DMS 273 (cell line): ENCODE data around the gene DCAF8.

Experiments used
- DNase-seq: peaks from one replicate; lab custom pipeline; 2025; ENCODE audit not compliant: unreplicated experiment; lab: John Stamatoyannopoulos, UW

The DCAF8 gene

GRCh38 chr1:160206036-160206389, 56.3 kb downstream of the DCAF8 start:
- peak; percentile 59 for DNase-seq

DNA sequence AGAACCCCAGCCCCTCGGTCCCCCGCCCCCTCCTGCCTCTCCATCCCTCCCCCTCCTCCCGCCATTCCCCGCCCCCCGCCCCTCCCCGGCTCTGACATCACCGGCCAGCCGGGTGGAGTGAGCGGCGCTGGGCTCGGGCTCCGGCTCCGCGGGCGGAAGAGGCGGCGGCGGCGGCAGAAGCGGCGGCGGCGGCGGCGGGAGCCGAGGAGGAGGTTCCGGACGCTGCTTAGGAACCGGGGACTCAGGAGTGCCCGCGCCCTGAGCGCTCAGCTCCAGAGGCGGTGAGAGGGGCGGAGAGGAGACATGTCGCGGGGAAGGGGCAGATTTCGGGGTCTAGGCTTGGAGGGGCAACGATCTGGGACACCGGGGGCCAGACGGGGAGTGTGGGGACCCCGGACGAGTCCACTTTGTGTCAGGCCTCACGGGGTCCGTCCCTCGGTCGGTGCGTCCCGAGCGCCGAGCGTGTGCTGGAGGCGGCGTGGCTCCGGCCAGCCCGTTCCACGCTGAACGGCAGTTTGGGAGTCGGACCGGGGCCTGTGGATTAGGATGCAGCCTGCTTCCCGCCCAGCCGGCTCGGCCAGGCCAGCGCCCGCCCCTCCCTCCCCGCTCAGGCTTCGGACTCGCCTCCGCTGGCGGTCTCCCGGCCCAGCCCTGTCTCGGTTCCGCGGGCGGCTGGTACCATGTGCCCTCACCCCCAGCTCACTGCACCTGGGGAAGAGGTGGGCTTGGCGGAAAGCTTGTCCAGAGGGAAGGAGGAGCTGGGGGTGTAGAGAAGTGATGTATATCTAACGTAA, 56.9 kb downstream of the DCAF8 start, which contains the start of gene PEA15:
Gene PEA15, plus strand, starts transcription at position 143 of the 794 bp plus-strand sequence. CDS start 6,161 bp downstream, outside the sequence.
- peak; percentile 85 for DNase-seq

DNA sequence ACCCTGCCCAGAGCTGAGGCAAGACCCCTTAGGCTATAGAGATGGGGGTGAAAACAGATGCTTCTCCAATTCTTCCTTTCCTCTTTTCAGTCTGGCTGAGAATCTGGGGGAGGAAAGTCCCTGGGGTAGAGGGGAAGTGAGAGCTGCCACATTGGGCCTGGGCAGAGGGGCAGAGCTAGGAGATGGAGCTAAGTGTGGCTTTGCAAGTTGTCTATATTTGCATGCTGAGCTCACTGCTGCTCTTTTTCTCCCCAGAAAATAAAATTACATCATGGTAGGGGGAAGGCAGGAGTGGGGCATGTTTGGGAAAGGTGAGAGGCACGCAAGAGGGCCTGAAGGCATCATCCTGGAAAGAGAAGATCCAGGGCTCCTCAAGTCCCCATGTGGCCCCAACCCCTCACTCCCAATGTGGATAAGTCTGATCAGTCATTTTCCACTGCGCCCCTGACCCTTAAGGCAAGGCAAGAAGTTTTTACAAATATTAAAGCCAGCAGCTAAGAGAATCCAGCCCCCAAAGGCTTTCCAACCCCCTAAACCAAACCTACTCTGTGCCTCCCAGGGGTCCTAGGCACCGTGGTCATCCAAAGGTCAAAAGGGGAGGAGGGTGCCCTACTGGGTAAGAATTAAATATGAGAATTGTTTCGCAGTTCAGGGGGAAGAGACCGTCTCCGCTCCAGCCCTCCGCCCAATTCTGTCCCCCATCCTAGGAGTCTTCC, 57.7 kb downstream of the DCAF8 start:
- peak; percentile 45 for DNase-seq

- no peak for DNase-seq
Measured at GRCh38 chr1:160200786-160201185, 61.6 kb downstream of the DCAF8 start.

- peak; percentile 85 for DNase-seq
Measured at GRCh38 chr1:160197231-160197630, 65.1 kb downstream of the DCAF8 start.

DNA sequence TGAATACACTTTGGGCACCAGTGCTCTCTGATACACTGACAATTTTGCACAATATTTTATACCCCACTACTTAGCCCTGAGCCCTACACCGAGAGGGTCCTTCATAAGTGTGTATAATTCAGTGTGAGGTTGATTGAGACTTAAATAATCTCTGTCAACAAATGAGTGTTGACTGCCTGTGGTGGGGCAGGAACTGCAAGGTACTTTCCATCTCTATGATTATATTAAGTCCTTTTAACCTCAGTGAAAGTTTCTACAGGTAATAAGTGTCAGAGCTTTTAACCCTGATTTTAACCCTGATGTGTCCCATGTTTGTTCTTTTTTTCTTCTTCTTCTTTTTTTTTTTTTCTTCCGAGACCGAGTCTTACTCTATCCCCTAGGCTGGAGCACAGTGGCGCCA, 66.2 kb downstream of the DCAF8 start:
- no peak for DNase-seq

DNA sequence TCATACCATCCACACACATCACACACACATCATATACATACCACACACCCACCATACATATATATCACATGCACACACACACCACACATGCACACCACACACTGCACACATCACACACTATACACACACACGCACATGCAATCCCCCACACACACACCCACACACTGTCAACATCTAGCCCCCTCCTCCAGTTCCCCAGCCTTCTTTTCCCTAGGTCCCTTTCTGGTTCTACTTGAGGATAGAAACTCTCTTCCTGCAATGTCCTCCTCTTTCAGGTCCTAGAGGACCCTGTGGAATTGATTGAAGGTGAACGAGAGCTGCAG, 67.7 kb downstream of the DCAF8 start:
- no peak for DNase-seq

GRCh38 chr1:160193832-160194736, 68.3 kb downstream of the DCAF8 start:
- DNase-seq = no peak

DNA sequence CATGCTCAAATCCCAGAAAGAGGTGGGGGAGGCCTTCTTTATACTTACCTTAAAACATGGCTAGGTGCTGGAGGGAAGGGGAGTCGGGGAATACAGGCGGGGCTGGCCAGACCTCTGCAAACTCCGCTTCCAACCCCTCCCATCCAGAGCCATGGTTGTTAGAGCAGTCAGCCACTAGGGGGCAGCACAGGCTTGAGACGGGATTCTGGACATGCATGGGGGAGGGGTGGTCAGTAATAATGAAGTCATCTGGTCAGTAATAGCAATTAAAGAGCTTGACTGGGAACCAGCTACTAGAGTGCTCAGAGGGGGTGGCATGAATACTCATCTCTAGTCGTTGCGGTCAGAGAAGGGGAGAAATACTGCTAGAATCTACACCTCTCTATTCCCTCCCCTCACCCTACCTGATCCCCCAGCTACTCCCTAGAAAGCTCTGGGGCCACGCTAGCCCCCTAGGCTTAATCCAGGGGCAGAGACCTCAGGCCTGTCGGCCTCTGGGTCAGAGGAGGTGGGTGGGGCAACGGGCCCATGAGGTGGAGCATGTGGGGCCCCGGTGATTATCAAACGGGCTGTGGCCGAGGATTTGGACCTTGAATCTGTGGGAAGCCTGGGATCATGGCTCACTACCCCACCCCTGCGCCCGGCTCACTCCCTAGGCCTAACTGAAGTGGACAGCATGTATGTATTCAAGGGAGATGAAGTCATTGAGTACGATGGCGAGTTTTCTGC, 69.1 kb downstream of the DCAF8 start:
- DNase-seq = peak; percentile 94

GRCh38 chr1:160192234-160192633, 70.1 kb downstream of the DCAF8 start:
- DNase-seq = no peak

- no peak for DNase-seq
Measured at GRCh38 chr1:160191756-160192155, 70.6 kb downstream of the DCAF8 start.

DNA sequence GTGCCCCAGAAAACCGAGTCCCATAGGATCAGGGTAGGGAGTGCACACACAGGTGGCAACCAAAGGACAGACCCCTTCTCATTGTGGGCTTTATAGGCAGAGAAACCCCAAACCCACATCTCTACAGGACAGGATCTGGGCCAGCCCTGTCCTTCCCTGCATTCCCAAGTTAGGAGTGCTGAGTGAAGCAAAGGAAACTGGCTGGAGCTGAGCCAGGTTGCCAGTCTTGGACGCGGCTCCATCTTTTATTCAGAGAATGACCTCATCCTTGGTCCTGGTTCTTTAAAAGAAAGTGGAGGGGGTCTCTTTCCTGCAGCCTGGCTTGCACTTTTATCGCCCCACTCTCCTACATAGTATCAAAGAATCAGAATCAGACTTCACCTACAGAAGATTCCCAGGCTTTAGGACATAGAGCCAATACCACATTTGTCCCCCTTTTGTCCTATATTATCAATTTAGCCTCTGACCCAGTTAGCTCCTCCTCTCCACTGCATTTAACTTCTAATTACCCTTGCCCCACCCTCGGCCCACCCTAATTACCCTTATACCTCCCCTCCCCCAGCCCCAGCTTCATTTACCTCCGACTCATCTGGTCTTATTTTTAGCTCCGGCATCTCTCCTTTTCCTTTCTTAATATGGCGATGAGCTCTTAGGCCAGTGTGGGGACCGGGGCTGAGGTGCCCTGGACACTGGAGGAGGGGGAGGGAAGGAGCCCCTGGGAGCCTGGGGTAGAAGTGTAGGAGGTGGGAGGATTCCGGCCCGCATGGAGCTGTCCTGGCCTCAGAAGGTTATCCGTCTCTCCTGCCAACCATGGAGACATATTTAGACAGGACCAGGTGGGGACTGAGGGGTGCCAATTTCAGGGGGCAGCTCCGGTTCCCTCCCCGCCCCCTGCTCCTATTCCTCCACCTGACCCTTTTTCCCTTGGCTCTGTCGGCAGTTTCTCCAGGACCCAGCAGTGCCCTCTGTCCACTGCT, 72.4 kb downstream of the DCAF8 start, which contains the start of gene CASQ1:
Gene CASQ1, plus strand, starts transcription at position 927 of the 977 bp plus-strand sequence. CDS start 177 bp downstream, outside the sequence.
- peak; percentile 72 for DNase-seq

- no peak for DNase-seq
Measured at GRCh38 chr1:160188341-160188740, 74.0 kb downstream of the DCAF8 start.

DNA sequence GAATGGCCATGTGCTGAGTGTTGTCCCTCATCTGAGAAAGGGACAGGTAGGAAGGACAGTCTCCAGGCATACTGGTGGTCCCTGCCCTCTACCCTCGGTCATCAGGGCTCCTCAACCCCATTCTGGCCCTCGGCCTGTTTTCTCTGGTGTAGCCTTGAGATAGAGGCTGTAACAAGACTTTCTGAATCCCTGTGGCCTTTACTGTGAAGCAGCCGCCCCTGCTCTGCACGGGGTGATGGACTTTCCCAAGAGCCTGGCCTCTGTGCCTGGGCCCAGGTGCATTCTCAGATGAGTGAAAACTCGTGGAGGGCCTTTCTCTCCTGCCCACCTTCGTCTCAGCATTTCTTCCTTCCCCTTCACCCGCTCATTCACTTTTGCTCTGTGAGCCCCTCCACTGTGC, 74.9 kb downstream of the DCAF8 start:
- no peak for DNase-seq

DNA sequence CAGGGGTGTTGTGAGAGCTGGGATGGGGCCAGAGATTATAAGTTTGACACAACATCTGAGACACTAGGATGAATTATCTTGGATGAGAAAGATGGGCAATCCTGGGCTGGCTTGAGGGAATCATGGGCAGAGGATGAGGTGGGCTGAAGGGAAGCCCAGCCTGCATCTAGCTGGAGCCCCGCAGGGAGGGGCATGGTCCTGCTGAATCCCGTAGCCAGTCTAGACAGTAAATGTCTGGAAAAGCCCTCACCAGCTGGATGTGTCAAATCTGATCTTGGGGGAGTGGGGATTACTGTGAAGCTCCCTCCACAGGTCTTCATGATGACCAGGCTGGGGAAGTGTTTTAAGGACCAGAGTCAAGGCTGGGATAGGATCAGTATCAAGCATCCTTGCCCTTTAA, 75.6 kb downstream of the DCAF8 start:
- DNase-seq = no peak

GRCh38 chr1:160186246-160186645, 76.1 kb downstream of the DCAF8 start:
- DNase-seq = no peak

- no peak for DNase-seq
Measured at GRCh38 chr1:160179336-160179735, 83.0 kb downstream of the DCAF8 start.

DNA sequence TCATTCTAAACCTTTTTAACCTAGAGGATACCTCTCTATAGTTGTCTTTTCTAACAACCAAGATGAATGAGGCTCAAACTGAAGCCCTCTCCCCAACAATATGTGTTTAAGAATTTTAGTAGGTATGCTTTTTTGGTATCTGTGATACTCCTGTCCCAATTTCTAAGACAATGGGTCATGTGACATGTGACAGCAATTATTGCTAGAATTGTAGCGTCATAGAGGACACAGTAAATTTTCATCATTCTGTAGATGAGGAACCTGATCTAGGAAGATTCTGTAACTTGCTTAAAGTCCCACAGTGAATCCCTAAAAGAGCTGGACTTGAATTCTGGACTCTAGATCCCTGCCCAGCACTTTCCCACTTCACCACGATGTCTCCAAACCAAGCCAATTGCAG, 83.6 kb downstream of the DCAF8 start:
- no peak for DNase-seq

DNA sequence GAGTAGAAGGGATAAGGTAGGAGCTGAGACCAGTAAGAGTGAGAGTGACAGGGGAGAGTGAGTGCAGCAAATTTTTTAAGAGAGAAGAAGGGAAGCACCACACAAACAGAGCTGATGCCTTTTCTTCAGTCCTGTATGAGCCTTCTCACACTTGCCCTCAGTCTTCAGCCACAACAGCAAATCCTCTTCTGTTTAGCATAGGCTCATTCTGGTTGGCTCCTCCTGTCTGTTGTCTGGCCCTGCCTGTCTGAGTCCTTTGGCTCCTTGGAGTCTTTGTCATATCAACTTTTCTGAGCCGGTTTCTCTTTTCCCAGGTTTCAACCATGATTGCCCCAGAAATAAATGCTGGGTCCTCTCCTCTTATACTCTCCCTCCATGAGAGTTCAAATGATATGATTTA, 84.7 kb downstream of the DCAF8 start:
- no peak for DNase-seq

DNA sequence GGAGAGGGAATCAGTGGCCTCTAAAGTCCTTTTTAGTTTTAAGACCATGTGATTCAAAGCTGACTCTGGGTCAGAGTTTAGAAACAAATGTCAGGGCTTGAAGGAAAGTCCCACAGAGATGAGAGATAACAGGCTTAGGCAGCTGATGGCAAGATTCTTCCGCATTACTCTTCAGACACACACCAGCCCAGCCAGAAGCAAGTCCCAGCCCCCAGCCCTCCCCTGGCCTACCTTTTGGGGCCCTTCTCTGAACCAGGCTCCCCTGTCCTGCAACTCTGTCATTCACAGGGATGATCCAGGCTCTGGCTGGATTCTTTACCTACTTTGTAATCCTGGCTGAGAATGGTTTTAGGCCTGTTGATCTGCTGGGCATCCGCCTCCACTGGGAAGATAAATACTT, 85.1 kb downstream of the DCAF8 start:
- DNase-seq = no peak
